ENCODE data around the gene MRI1. TPM values are rescaled to one million over a fixed set of nuclear protein-coding genes. Genes with fewer than 3 reads are reported as not detected.

The MRI1 gene
- total RNA-seq, 6 experiments from 2014 or later, result 14.5 to 30.5 (median 24.1) TPM

- Histone ChIP-seq H3K4me1 (no peaks in the 10 kb centered on the region), H3K4me3 (no peak overlapping the region), H3K9me3 (no peaks in the 10 kb centered on the region), H3K27ac (no peak overlapping the region), H3K27me3 (no peaks in the 10 kb centered on the region), H3K36me3 (peaks cover 0 to 4% (median 0%) of the 10 kb centered on the region in 4 donors)
- intact Hi-C loops (cut with DNase I), result no loop called here
- TF ChIP-seq CTCF (IDR thresholded peaks at IDR 0.05) (no peak), POLR2A (IDR thresholded peaks at IDR 0.05) (no peak)
- WGBS (ENCODE audit: insufficient coverage, low coverage, low lambda C conversion rate, missing lambda C conversion rate), result 97% methylated on average over 3 of the region's 3 CpGs
- ATAC-seq (no peak), DNase-seq (no peak)
Observed at GRCh38 chr19:13806728-13807127, 42.4 kb downstream of the MRI1 start.

GRCh38 chr19:13807421-13808021, 43.2 kb downstream of the MRI1 start:
- peaks cover 0 to 4% (median 0%) of the 10 kb centered on the region in 4 donors for H3K36me3 ChIP-seq
- H3K4me1 ChIP-seq, result no peaks in the 10 kb centered on the region
- H3K9me3 ChIP-seq, result no peaks in the 10 kb centered on the region
- intact Hi-C loops (cut with DNase I), result no loop called here
- no peak overlapping the region for H3K27ac ChIP-seq
- ATAC-seq (no peak), DNase-seq (no peak)
- no peaks in the 10 kb centered on the region for H3K27me3 ChIP-seq
- TF ChIP-seq POLR2A (IDR thresholded peaks at IDR 0.05) (no peak), CTCF (IDR thresholded peaks at IDR 0.05) (no peak)
- WGBS (ENCODE audit: insufficient coverage, low coverage, low lambda C conversion rate, missing lambda C conversion rate), result 90% methylated on average over 3 of the region's 3 CpGs
- no peak overlapping the region for H3K4me3 ChIP-seq

DNA sequence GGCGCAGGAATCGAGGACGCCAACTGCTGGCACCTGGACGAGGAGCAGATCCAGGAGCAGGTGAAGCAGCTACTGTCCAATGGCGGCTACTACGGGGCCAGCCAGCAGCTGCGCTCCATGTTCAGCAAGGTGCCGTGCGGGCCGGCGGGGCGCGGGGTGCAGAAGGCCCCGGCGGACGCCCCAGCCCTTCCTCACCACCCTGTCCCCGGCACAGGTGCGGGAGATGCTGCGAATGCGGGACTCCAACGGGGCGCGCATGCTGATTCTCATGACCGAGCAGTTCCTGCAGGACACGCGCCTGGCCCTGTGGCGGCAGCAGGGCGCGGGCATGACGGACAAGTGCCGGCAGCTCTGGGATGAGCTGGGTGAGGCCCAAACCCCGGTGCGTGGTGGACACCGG, 44.5 kb downstream of the MRI1 start:
- ATAC-seq (peak in 1 of 4 donors; percentile 28), DNase-seq (no peak)
- 98% methylated on average over 7 of the region's 34 CpGs for WGBS (ENCODE audit: insufficient coverage, low coverage, low lambda C conversion rate, missing lambda C conversion rate)
- H3K9me3 ChIP-seq, result no peaks in the 10 kb centered on the region
- intact Hi-C loops (cut with DNase I), result no loop called here
- TF ChIP-seq CTCF (IDR thresholded peaks at IDR 0.05), result no peak
- no peak for TF ChIP-seq POLR2A (IDR thresholded peaks at IDR 0.05)
- no peaks in the 10 kb centered on the region for H3K4me1 ChIP-seq
- H3K27me3 ChIP-seq, result no peaks in the 10 kb centered on the region
- H3K4me3 ChIP-seq, result no peak overlapping the region
- no peak overlapping the region for H3K27ac ChIP-seq
- peaks cover 0 to 4% (median 0%) of the 10 kb centered on the region in 4 donors for H3K36me3 ChIP-seq

DNA sequence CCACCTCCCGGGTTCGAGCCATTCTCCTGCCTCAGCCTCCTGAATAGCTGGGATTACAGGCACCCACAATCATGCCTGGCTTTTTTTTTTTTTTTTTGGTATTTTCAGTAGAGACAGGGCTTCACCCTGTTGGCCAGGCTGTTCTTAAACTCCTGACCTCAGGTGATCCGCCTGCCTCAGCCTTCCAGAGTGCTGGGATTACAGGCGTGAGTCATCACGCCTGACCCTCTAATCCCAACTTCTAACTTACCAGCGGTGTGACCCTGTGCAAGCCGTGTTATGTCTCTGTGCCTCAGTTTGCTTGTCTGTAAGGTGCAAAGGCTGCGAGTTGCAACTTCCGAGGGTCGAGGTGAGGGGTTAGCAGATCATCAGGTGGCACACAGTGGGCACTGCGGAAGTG, 48.2 kb downstream of the MRI1 start:
- intact Hi-C loops (cut with DNase I), result no loop called here
- H3K36me3 ChIP-seq, result peaks cover 0 to 4% (median 0%) of the 10 kb centered on the region in 4 donors
- 86% methylated on average over 10 of the region's 11 CpGs for WGBS (ENCODE audit: insufficient coverage, low coverage, low lambda C conversion rate, missing lambda C conversion rate)

More for the DNA sequence above, 48.2 kb downstream of the MRI1 start:
- TF ChIP-seq CTCF (IDR thresholded peaks at IDR 0.05) (no peak), POLR2A (IDR thresholded peaks at IDR 0.05) (no peak)
- Histone ChIP-seq H3K27ac (no peak overlapping the region), H3K4me3 (no peak overlapping the region), H3K4me1 (peaks cover 0 to 2% (median 0%) of the 10 kb centered on the region in 4 donors), H3K9me3 (no peaks in the 10 kb centered on the region), H3K27me3 (no peaks in the 10 kb centered on the region)
- DNase-seq (no peak), ATAC-seq (no peak)

Measured in right lobe of liver (tissue), 6 donors.